Measurements from ENCODE around the gene CADM2. TPM values are rescaled to one million over a fixed set of nuclear protein-coding genes. Genes with fewer than 3 reads are reported as not detected.

Gene CADM2
- total and polyA plus RNA-seq, 2 experiments from 2014 or later = 13.3 to 47.5 TPM

- Histone ChIP-seq H3K27ac (ENCODE audit: low read depth) (no peak overlapping the region), H3K27me3 (ENCODE audit: insufficient read depth) (no peaks in the 10 kb centered on the region), H3F3A (replicated peaks; ENCODE audit: low read depth) (no peaks in the 10 kb centered on the region), H3K4me2 (no peak overlapping the region), H3K9me2 (ENCODE audit: insufficient read depth) (no peaks in the 10 kb centered on the region), H3K4me3 (no peak overlapping the region), H2AFZ (no peak overlapping the region), H3K36me3 (ENCODE audit: insufficient read depth) (no peaks in the 10 kb centered on the region), H3K4me1 (ENCODE audit: insufficient read depth) (no peaks in the 10 kb centered on the region), H4K20me1 (replicated peaks; ENCODE audit: insufficient read depth) (no peaks in the 10 kb centered on the region), H3K79me2 (replicated peaks; ENCODE audit: insufficient read depth) (no peaks in the 10 kb centered on the region)
- ATAC-seq (no peak), DNase-seq (ENCODE audit: low spot score) (no peak)
- TF ChIP-seq CREB1 (CRISPR knock-in tag; IDR thresholded peaks at IDR 0.05; ENCODE audit: low read depth) (no peak), STAT1 (IDR thresholded peaks at IDR 0.05; ENCODE audit: unreplicated experiment) (no peak), ZNF462 (CRISPR knock-in tag; IDR thresholded peaks at IDR 0.05) (no peak), EZH2 (IDR thresholded peaks at IDR 0.05; ENCODE audit: low read depth, unreplicated experiment) (no peak), NANOG (IDR thresholded peaks at IDR 0.05; ENCODE audit: borderline replicate concordance) (no peak), EZH2phosphoT487 (IDR thresholded peaks at IDR 0.05; ENCODE audit: unreplicated experiment) (no peak), ZNF114 (CRISPR knock-in tag; IDR thresholded peaks at IDR 0.05) (no peak), POLR2AphosphoS5 (IDR thresholded peaks at IDR 0.05; ENCODE audit: low read depth) (no peak)
- TF ChIP-seq, protein P1, sequence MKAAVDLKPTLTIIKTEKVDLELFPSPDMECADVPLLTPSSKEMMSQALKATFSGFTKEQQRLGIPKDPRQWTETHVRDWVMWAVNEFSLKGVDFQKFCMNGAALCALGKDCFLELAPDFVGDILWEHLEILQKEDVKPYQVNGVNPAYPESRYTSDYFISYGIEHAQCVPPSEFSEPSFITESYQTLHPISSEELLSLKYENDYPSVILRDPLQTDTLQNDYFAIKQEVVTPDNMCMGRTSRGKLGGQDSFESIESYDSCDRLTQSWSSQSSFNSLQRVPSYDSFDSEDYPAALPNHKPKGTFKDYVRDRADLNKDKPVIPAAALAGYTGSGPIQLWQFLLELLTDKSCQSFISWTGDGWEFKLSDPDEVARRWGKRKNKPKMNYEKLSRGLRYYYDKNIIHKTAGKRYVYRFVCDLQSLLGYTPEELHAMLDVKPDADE (IDR thresholded peaks at IDR 0.05) = no peak
- TF ChIP-seq, protein P2, sequence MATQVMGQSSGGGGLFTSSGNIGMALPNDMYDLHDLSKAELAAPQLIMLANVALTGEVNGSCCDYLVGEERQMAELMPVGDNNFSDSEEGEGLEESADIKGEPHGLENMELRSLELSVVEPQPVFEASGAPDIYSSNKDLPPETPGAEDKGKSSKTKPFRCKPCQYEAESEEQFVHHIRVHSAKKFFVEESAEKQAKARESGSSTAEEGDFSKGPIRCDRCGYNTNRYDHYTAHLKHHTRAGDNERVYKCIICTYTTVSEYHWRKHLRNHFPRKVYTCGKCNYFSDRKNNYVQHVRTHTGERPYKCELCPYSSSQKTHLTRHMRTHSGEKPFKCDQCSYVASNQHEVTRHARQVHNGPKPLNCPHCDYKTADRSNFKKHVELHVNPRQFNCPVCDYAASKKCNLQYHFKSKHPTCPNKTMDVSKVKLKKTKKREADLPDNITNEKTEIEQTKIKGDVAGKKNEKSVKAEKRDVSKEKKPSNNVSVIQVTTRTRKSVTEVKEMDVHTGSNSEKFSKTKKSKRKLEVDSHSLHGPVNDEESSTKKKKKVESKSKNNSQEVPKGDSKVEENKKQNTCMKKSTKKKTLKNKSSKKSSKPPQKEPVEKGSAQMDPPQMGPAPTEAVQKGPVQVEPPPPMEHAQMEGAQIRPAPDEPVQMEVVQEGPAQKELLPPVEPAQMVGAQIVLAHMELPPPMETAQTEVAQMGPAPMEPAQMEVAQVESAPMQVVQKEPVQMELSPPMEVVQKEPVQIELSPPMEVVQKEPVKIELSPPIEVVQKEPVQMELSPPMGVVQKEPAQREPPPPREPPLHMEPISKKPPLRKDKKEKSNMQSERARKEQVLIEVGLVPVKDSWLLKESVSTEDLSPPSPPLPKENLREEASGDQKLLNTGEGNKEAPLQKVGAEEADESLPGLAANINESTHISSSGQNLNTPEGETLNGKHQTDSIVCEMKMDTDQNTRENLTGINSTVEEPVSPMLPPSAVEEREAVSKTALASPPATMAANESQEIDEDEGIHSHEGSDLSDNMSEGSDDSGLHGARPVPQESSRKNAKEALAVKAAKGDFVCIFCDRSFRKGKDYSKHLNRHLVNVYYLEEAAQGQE (IDR thresholded peaks at IDR 0.05; ENCODE audit: unreplicated experiment) = no peak
- no peak overlapping the region for H3K4me3 Mint-ChIP-seq
- no peak overlapping the region for H3K27ac Mint-ChIP-seq
- no peaks in the 10 kb centered on the region for H3K27me3 Mint-ChIP-seq (ENCODE audit: insufficient read depth, low read depth, poor library complexity)
- H3K4me1 Mint-ChIP-seq = peaks cover 6% of the 10 kb centered on the region; the same call in 2 of the 3 replicates
- H3K36me3 Mint-ChIP-seq (ENCODE audit: low read depth) = no peaks in the 10 kb centered on the region
- H3K9me3 Mint-ChIP-seq = no peaks in the 10 kb centered on the region; the same call in 2 of the 3 replicates
Measured at GRCh38 chr3:85572978-85573377, 614.2 kb downstream of the CADM2 start.
